ENCODE measurements around the gene C1R.

DNA sequence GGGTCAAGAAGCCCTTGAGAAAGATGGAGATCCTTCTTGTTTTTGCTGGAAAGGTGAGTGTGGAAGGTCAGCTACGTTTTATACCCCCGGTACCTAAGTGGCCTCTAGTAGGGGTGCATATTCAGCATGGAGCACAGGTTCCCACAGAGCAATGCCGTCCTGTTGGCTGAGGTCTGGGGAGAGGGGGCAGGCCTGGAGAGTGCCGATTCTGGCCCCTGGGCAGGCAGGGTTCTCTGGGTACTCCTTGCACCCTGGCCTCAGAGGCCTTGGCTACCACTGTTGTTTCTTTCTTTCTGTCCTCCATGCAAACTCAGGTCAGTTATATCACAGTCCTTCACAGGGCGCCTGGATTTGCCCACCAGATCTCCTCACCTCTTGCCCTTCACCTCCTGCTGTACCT is 27.9 kb upstream of the C1R start:
- TF ChIP-seq, protein P1, sequence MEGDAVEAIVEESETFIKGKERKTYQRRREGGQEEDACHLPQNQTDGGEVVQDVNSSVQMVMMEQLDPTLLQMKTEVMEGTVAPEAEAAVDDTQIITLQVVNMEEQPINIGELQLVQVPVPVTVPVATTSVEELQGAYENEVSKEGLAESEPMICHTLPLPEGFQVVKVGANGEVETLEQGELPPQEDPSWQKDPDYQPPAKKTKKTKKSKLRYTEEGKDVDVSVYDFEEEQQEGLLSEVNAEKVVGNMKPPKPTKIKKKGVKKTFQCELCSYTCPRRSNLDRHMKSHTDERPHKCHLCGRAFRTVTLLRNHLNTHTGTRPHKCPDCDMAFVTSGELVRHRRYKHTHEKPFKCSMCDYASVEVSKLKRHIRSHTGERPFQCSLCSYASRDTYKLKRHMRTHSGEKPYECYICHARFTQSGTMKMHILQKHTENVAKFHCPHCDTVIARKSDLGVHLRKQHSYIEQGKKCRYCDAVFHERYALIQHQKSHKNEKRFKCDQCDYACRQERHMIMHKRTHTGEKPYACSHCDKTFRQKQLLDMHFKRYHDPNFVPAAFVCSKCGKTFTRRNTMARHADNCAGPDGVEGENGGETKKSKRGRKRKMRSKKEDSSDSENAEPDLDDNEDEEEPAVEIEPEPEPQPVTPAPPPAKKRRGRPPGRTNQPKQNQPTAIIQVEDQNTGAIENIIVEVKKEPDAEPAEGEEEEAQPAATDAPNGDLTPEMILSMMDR (conservative IDR thresholded peaks at IDR 0.05 in 1 of 2, IDR thresholded peaks at IDR 0.05 in 1 of 2; ENCODE audit: extremely low read depth in 1 of 2, insufficient read depth in 1 of 2, low read depth in 1 of 2, low read length in 2 of 2), result no peak
- TF ChIP-seq EZH2 (IDR thresholded peaks at IDR 0.05; ENCODE audit: borderline replicate concordance, low read length), result no peak

All from mammary epithelial cell (primary cell).